ENCODE results near the gene MAN2B1. TPM values are rescaled to one million over a fixed set of nuclear protein-coding genes. Genes with fewer than 3 reads are reported as not detected.

Gene MAN2B1
- total and polyA plus RNA-seq, 2 experiments from 2014 or later, result 68.8 to 77.1 TPM

- no peak for TF ChIP-seq EZH2 (IDR thresholded peaks at IDR 0.05; ENCODE audit: borderline replicate concordance)
- TF ChIP-seq CTCF (IDR thresholded peaks at IDR 0.05; ENCODE audit: poor library complexity), result no peak
- TF ChIP-seq EZH2phosphoT487 (IDR thresholded peaks at IDR 0.05; ENCODE audit: low read depth, severe bottlenecking, unreplicated experiment), result no peak
- Histone ChIP-seq H3K4me1 (ENCODE audit: insufficient read depth) (peaks cover 14% of the 10 kb centered on the region), H3K36me3 (replicated peaks; ENCODE audit: insufficient read depth, low read depth) (no peaks in the 10 kb centered on the region), H3K9me3 (ENCODE audit: low read depth) (no peaks in the 10 kb centered on the region), H3K9me2 (replicated peaks; ENCODE audit: insufficient read depth) (no peaks in the 10 kb centered on the region), H2AFZ (no peak overlapping the region), H3K79me2 (peaks cover 34% of the 10 kb centered on the region), H3K4me3 (no peak overlapping the region), H4K20me1 (ENCODE audit: insufficient read depth, poor library complexity, severe bottlenecking) (no peaks in the 10 kb centered on the region), H3K27ac (no peak overlapping the region), H3K4me2 (no peak overlapping the region), H3K27me3 (no peaks in the 10 kb centered on the region)
- 95% methylated on average over 10 of the region's 10 CpGs for WGBS (ENCODE audit: low lambda C conversion rate, missing lambda C conversion rate)
- DNase-seq (ENCODE audit: low spot score), result no peak
These were observed 1.3 kb downstream of the MAN2B1 start for GRCh38 chr19:12665281-12665573.

DNA sequence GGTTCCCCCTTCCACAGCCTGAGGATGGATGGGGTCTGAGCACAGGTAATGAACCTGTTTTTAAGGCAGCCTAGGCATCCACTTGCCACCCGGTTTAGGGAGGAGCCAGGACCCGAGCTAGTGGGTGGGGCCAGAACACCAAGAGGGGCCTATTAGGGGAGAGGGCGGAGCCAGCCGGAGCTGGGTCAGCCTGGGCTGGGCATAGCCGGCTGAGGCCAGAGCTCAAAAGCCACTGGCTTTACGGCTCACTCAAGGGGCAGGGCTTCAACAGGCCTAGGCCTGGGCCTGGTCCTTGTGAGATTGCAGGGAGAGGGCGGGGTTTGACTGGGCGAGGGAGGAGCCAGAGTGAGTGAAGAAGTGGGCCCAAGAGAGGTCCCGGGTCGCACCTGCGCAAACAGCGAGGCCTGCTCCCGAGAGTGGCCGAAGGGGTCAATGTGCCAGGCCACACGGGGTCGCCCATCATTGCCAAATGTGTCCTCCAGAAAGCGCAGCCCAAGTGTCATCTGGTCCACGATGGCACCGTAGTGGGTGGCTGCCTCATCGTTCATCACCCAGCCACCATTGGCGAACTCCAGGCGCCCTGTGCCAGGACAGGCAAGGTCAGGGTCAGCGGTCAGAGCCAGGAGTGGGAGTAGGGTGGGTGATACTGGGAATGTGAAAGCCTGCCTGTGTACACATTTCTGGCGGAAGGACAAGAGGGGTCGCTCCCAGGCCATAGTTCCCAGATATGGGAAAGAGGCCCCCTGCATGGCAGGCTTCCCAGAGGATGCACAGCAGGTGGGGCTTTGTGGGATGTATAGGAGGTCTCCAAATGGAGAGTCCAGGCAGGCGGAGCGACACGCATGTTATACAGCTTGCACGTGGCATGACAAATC is 1.9 kb downstream of the MAN2B1 start:
- 93% methylated on average over 29 of the region's 29 CpGs for WGBS (ENCODE audit: low lambda C conversion rate, missing lambda C conversion rate)
- Histone ChIP-seq H3K36me3 (replicated peaks; ENCODE audit: insufficient read depth, low read depth) (no peaks in the 10 kb centered on the region), H3K27ac (no peak overlapping the region)

DNA sequence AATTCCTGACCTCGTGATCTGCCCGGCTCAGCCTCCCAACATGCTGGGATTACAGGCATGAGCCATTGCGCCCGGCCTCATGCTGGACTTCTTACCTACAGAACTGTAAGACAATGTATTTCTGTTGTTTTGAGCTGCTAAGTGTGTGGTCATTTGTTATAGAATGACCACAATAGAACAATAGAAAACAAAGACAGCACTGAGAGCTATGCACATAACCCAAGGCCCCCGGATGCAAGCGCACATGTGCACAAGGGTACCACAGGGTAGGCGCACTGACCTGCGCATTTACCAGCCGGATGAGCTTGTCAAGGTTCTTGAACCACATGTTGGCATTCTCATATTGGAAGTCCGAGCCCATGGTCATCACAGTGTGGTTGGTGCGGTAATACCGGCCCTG is 5.6 kb downstream of the MAN2B1 start:
- Histone ChIP-seq H3K9me2 (replicated peaks; ENCODE audit: insufficient read depth) (no peaks in the 10 kb centered on the region), H3K4me3 (no peak overlapping the region), H3K27ac (no peak overlapping the region), H3K36me3 (replicated peaks; ENCODE audit: insufficient read depth, low read depth) (no peaks in the 10 kb centered on the region), H4K20me1 (ENCODE audit: insufficient read depth, poor library complexity, severe bottlenecking) (no peaks in the 10 kb centered on the region), H3K9me3 (ENCODE audit: low read depth) (no peaks in the 10 kb centered on the region), H2AFZ (no peak overlapping the region), H3K79me2 (peaks cover 6% of the 10 kb centered on the region), H3K4me1 (ENCODE audit: insufficient read depth) (no peaks in the 10 kb centered on the region), H3K27me3 (no peaks in the 10 kb centered on the region), H3K4me2 (no peak overlapping the region)
- TF ChIP-seq EZH2 (IDR thresholded peaks at IDR 0.05; ENCODE audit: borderline replicate concordance) (no peak), CTCF (IDR thresholded peaks at IDR 0.05; ENCODE audit: poor library complexity) (no peak), EZH2phosphoT487 (IDR thresholded peaks at IDR 0.05; ENCODE audit: low read depth, severe bottlenecking, unreplicated experiment) (no peak)
- WGBS (ENCODE audit: low lambda C conversion rate, missing lambda C conversion rate), result 94% methylated on average over 12 of the region's 12 CpGs
- DNase-seq (ENCODE audit: low spot score), result no peak

More for the DNA sequence above, 1.9 kb downstream of the MAN2B1 start:
- no peak overlapping the region for H3K4me3 ChIP-seq
- no peaks in the 10 kb centered on the region for H4K20me1 ChIP-seq (ENCODE audit: insufficient read depth, poor library complexity, severe bottlenecking)
- H2AFZ ChIP-seq, result no peak overlapping the region
- H3K79me2 ChIP-seq, result peaks cover 32% of the 10 kb centered on the region
- no peaks in the 10 kb centered on the region for H3K27me3 ChIP-seq
- no peaks in the 10 kb centered on the region for H3K9me2 ChIP-seq (replicated peaks; ENCODE audit: insufficient read depth)
- H3K9me3 ChIP-seq (ENCODE audit: low read depth), result no peaks in the 10 kb centered on the region
- TF ChIP-seq EZH2 (IDR thresholded peaks at IDR 0.05; ENCODE audit: borderline replicate concordance) (no peak), EZH2phosphoT487 (IDR thresholded peaks at IDR 0.05; ENCODE audit: low read depth, severe bottlenecking, unreplicated experiment) (no peak), CTCF (IDR thresholded peaks at IDR 0.05; ENCODE audit: poor library complexity) (no peak)
- peaks cover 14% of the 10 kb centered on the region for H3K4me1 ChIP-seq (ENCODE audit: insufficient read depth)
- no peak overlapping the region for H3K4me2 ChIP-seq
- no peak for DNase-seq (ENCODE audit: low spot score)
